Smooth muscle cell of the brain vasculature (primary cell): ENCODE measurements around the gene LAMB1.

Experiments
- DNase-seq: peaks from one replicate; pipeline ENCODE4 v3.0.0-alpha.2; 2012; ENCODE audit warnings: low read depth, low spot score

The LAMB1 gene

GRCh38 chr7:108017776-108018151 is 14.8 kb upstream of the LAMB1 start:
- DNase-seq, result no peak

GRCh38 chr7:108016841-108017775 is 14.1 kb upstream of the LAMB1 start:
- DNase-seq, result no peak

- no peak for DNase-seq
These were observed 12.8 kb upstream of the LAMB1 start for GRCh38 chr7:108015740-108016139.

GRCh38 chr7:108014747-108015682 is 12.1 kb upstream of the LAMB1 start:
- DNase-seq, result no peak

- DNase-seq, result no peak
These were observed 11.3 kb upstream of the LAMB1 start for GRCh38 chr7:108014215-108014614.

GRCh38 chr7:108012499-108013430 is 9.8 kb upstream of the LAMB1 start:
- DNase-seq, result no peak

GRCh38 chr7:108010377-108010776 is 7.4 kb upstream of the LAMB1 start:
- DNase-seq, result no peak

- no peak for DNase-seq
These were observed 6.9 kb upstream of the LAMB1 start for GRCh38 chr7:108009873-108010272.

- no peak for DNase-seq
These were observed 5.9 kb upstream of the LAMB1 start for GRCh38 chr7:108008827-108009226.

- no peak for DNase-seq
These were observed 5.3 kb upstream of the LAMB1 start for GRCh38 chr7:108008240-108008639.

GRCh38 chr7:108007762-108008161 is 4.8 kb upstream of the LAMB1 start:
- DNase-seq, result no peak

GRCh38 chr7:108007261-108007660 is 4.3 kb upstream of the LAMB1 start:
- DNase-seq, result no peak

- DNase-seq, result no peak
These were observed 1.5 kb upstream of the LAMB1 start for GRCh38 chr7:108004220-108005142.

- DNase-seq, result no peak
These were observed 606 bp upstream of the LAMB1 start for GRCh38 chr7:108003599-108003935.

- no peak for DNase-seq
These were observed 916 bp downstream of the LAMB1 start for GRCh38 chr7:108001764-108002725.

- no peak for DNase-seq
These were observed 1.8 kb downstream of the LAMB1 start for GRCh38 chr7:108000875-108001763.

- no peak for DNase-seq
These were observed 3.0 kb downstream of the LAMB1 start for GRCh38 chr7:107999779-108000560.
